KMS-11 (cell line): ENCODE results near the gene PDGFA.

Experiments used
- H2AFZ ChIP-seq: fragments of 200-600 bp; sonication (generic); 2 replicates; pipeline ENCODE4 v1.6.1; 2016; ENCODE audit warnings: antibody characterized with exemption, mixed run types, low read depth
- H3K27ac ChIP-seq: fragments of 200-600 bp; sonication (generic); 2 replicates; pipeline ENCODE4 v1.6.1; 2016; ENCODE audit warnings: mild to moderate bottlenecking, mixed run types
- H3K27me3 ChIP-seq: fragments of 200-600 bp; sonication (generic); 2 replicates; pipeline ENCODE4 v1.6.1; 2017; ENCODE audit warnings: mild to moderate bottlenecking, low read depth, mixed run types, moderate library complexity; ENCODE audit not compliant: insufficient read depth
- H3K36me3 ChIP-seq: fragments of 200-600 bp; sonication (generic); 2 replicates; pipeline ENCODE4 v1.6.1; 2017; ENCODE audit warnings: mild to moderate bottlenecking, mixed run types; ENCODE audit not compliant: insufficient read depth
- H3K4me1 ChIP-seq: fragments of 200-600 bp; sonication (generic); 2 replicates; pipeline ENCODE4 v1.6.1; 2016; ENCODE audit warnings: mild to moderate bottlenecking, low read depth, mixed run types; ENCODE audit not compliant: poor library complexity, severe bottlenecking
- H3K4me2 ChIP-seq: fragments of 200-600 bp; sonication (generic); 2 replicates; pipeline ENCODE4 v1.7.0; 2016; ENCODE audit warnings: mild to moderate bottlenecking, mixed run types
- H3K4me3 ChIP-seq: fragments of 200-600 bp; sonication (generic); IDR thresholded peaks from 2 replicates; pipeline ENCODE4 v1.6.1; 2017; ENCODE audit warnings: low read depth, low read length, mixed read lengths; ENCODE audit not compliant: insufficient read depth
- H3K79me2 ChIP-seq: fragments of 200-600 bp; sonication (generic); 2 replicates; pipeline ENCODE4 v1.6.1; 2016; ENCODE audit warnings: low read depth, mixed run types; ENCODE audit not compliant: insufficient read depth
- H3K9ac ChIP-seq: fragments of 200-600 bp; sonication (generic); 2 replicates; pipeline ENCODE4 v1.6.1; 2016; ENCODE audit warnings: mild to moderate bottlenecking, mixed run types
- H4K20me1 ChIP-seq: fragments of 200-600 bp; sonication (generic); 2 replicates; pipeline ENCODE4 v1.6.1; 2016; ENCODE audit warnings: mild to moderate bottlenecking, mixed run types; ENCODE audit not compliant: insufficient read depth
- TF ChIP-seq, protein P1 (sequence below): fragments of 200-600 bp; sonication (generic); conservative IDR thresholded peaks from 2 replicates; pipeline ENCODE4 v1.6.1; 2017; ENCODE audit warnings: low read depth, mild to moderate bottlenecking, antibody characterized with exemption, low read length, moderate library complexity, mixed read lengths

Gene PDGFA

DNA sequence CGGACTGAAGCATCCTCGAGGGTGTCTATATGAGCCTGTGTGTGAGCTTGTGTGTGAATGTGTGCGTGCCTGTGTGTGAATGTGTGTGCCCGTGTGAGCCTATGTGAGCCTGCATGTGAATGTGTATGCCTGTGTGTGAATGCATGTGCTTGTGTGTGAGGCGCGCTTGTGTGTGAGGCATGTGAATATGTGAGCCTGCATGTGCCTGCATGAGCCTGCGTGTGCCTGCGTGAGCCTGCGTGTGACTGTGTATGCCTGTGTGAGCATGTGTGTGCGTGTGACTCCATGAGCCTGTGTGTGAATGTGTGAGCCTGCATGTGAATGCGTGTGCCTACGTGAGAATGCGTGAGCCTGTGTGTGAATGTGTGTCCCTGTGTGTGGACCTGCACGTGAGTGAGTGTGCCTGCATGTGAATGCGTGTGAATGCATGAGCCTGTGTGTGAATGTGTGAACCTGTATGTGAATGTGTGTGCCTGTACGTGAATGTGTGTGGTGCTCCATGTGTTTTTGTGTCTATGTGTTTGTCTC is 33.4 kb downstream of the PDGFA start:
- Histone ChIP-seq H3K79me2 (no peaks in the 10 kb centered on the region), H3K27ac (no peak overlapping the region), H3K27me3 (peaks cover 30% of the 10 kb centered on the region), H3K9ac (no peak overlapping the region), H3K4me3 (no peak overlapping the region), H2AFZ (no peak overlapping the region), H4K20me1 (no peaks in the 10 kb centered on the region), H3K4me1 (no peaks in the 10 kb centered on the region), H3K4me2 (no peak overlapping the region), H3K36me3 (no peaks in the 10 kb centered on the region)
- TF ChIP-seq, protein P1, sequence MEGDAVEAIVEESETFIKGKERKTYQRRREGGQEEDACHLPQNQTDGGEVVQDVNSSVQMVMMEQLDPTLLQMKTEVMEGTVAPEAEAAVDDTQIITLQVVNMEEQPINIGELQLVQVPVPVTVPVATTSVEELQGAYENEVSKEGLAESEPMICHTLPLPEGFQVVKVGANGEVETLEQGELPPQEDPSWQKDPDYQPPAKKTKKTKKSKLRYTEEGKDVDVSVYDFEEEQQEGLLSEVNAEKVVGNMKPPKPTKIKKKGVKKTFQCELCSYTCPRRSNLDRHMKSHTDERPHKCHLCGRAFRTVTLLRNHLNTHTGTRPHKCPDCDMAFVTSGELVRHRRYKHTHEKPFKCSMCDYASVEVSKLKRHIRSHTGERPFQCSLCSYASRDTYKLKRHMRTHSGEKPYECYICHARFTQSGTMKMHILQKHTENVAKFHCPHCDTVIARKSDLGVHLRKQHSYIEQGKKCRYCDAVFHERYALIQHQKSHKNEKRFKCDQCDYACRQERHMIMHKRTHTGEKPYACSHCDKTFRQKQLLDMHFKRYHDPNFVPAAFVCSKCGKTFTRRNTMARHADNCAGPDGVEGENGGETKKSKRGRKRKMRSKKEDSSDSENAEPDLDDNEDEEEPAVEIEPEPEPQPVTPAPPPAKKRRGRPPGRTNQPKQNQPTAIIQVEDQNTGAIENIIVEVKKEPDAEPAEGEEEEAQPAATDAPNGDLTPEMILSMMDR = no peak

DNA sequence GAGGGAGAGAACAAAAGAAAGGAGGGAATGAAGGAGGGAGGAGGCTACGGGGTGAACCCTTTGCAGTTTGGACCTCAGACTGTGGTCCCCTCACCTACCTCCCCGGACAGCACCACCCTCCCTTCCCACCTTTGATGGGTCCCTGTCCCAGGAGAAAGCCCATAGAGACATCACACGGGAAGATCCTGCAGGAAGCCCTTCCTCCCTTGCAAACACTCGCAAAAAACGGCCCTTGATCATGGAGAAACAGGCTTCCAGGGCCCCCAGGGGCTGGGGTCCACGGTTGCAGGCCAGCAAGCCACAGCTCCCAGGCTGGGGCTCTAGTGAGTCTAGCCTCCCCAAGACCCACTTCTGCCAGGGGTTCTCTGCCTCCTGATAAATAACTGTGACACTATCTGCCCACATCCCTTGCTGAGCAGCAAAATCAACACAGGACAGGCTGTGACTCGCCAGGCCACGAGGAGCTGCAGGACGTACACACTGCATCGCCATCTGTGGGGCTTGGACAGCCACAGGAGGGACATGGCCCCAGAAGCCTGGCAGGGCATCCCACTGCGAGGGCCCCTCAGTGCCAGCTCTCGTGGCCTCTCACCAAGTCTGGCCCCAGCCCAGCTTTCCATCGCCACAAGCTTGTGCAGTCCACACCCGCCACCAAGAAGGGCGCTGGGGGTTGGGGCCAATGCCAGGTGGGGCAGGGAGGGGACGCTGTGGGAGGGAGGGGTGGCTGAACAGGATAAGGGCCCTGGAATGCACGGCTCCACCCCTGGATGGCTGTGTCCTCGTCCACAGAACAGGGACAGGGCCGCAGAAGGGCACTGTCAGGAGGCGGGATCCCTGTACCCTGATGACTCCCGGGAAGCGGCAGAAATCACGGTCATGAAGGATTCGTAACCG is 34.2 kb downstream of the PDGFA start:
- Histone ChIP-seq H3K4me1 (no peaks in the 10 kb centered on the region), H3K4me3 (no peak overlapping the region), H3K27ac (no peak overlapping the region), H3K36me3 (no peaks in the 10 kb centered on the region), H3K4me2 (no peak overlapping the region), H2AFZ (no peak overlapping the region), H3K27me3 (peaks cover 30% of the 10 kb centered on the region), H3K9ac (no peak overlapping the region), H4K20me1 (no peaks in the 10 kb centered on the region), H3K79me2 (no peaks in the 10 kb centered on the region)
- TF ChIP-seq, protein P1 = no peak

DNA sequence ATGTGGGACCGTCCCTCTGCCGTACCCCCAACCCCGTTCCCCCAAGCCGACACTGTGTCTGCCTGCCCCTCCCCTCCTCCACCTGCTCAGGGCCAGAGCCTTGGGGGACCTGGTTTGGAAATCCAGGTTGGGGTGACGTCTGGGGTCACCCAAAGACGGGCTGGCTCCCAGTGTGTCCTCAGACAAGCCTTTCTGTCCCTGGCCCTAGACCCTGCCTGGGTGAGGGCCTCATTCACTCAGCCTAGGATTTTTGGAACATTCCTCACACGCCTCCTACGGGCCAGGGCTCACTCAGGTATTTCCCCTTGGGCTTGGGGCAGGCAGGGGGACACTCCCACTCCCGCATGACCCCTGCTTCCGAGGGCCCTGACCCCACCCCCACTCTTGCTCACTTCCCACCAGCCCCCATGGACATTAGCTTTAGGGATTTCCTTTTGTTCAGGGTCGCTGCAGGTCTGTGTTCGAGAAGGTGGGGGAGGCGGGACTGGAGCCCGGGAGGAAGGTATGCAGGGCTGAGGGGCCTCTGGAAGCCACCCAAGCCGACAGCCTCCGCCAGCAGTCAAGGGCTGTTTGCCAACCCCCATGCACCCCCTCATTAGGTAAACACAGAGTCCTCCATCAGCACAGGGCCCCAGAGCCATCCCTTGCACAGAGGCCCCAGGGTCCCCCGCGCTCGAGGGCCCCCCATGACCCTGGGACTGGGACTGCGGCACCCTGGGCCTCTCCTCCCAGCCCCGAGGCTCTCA is 35.1 kb downstream of the PDGFA start:
- Histone ChIP-seq H3K4me2 (no peak overlapping the region), H4K20me1 (no peaks in the 10 kb centered on the region), H3K27me3 (peaks cover 28% of the 10 kb centered on the region; the same call in 1 of the 2 replicates), H3K36me3 (no peaks in the 10 kb centered on the region), H3K4me1 (no peaks in the 10 kb centered on the region), H3K4me3 (no peak overlapping the region), H3K9ac (no peak overlapping the region), H3K79me2 (no peaks in the 10 kb centered on the region), H3K27ac (no peak overlapping the region), H2AFZ (no peak overlapping the region)
- TF ChIP-seq, protein P1 = no peak

DNA sequence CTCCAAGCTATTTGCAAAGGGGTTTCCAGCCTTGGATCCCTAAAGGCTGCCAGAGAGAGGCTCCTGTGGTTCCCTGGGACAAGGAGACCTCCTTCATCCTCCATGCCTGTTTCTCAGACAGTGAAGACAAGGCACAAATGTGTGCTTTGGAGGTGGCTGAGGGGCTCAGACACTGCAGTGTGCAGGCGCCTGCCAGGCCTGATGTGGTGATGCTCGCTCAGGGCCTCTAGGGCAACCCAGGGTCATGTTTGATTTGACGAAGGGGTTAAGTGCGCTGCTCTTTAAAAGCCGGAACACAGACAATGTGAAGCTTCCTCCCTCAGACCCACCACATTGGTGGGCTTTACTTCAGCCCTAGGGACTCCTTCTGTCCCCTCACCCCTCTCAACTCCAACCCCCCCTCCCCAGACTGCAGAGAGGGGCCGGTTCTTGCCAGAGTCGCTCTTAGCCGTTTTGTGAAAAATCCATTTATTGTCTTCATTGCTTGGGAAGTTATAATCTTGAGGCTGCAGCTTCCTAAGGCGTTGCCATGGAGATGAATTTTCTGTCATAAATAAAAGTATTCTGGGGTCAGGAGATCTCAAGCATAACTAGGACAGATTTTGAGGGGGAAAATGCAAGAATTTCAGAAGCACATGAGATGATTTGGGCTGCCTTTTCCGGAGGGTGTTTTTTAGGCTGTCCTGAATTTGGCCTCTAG is 35.8 kb downstream of the PDGFA start:
- no peak overlapping the region for H2AFZ ChIP-seq
- no peak overlapping the region for H3K27ac ChIP-seq
- no peak overlapping the region for H3K4me2 ChIP-seq

More for the DNA sequence above, 35.8 kb downstream of the PDGFA start:
- Histone ChIP-seq H3K79me2 (no peaks in the 10 kb centered on the region), H3K9ac (no peak overlapping the region), H4K20me1 (no peaks in the 10 kb centered on the region), H3K4me1 (no peaks in the 10 kb centered on the region), H3K4me3 (no peak overlapping the region), H3K27me3 (peaks cover 25% of the 10 kb centered on the region; the same call in 1 of the 2 replicates), H3K36me3 (no peaks in the 10 kb centered on the region)
- TF ChIP-seq, protein P1 = no peak
